Measurements from ENCODE around the gene CDK17. TPM values are rescaled to one million over a fixed set of nuclear protein-coding genes. Genes with fewer than 3 reads are reported as not detected.
"Not testable (repeated sequence)": the region's sequence is repeated elsewhere in the genome, so short reads cannot be mapped to it uniquely, and the experiment has no call there.

The CDK17 gene
- total RNA-seq, 2 donors from 2014 or later = 20.9 to 27.1 TPM

GRCh38 chr12:96327346-96327745 lies 72.9 kb downstream of the CDK17 start:
- H3K27ac ChIP-seq = no peak overlapping the region
- DNase-seq (ENCODE audit: low spot score) = no peak
- H3K4me1 ChIP-seq = no peaks in the 10 kb centered on the region
- H3K4me3 ChIP-seq = no peak overlapping the region
- no peaks in the 10 kb centered on the region for H3K36me3 ChIP-seq
- TF ChIP-seq CTCF (IDR thresholded peaks at IDR 0.05) = no peak
- H3K27me3 ChIP-seq = no peaks in the 10 kb centered on the region
- H3K9me3 ChIP-seq = no peaks in the 10 kb centered on the region

GRCh38 chr12:96326628-96327227 lies 73.5 kb downstream of the CDK17 start:
- H3K27ac ChIP-seq = no peak overlapping the region
- no peak for TF ChIP-seq CTCF (IDR thresholded peaks at IDR 0.05)
- DNase-seq (ENCODE audit: low spot score) = no peak
- H3K9me3 ChIP-seq = no peaks in the 10 kb centered on the region
- H3K4me3 ChIP-seq = no peak overlapping the region
- H3K27me3 ChIP-seq = no peaks in the 10 kb centered on the region
- no peaks in the 10 kb centered on the region for H3K4me1 ChIP-seq
- H3K36me3 ChIP-seq = peaks cover 3% of the 10 kb centered on the region

GRCh38 chr12:96323906-96324305 lies 76.3 kb downstream of the CDK17 start:
- H3K9me3 ChIP-seq = no peaks in the 10 kb centered on the region
- H3K4me3 ChIP-seq = no peak overlapping the region
- peaks cover 3% of the 10 kb centered on the region for H3K36me3 ChIP-seq
- H3K27ac ChIP-seq = no peak overlapping the region
- no peak for TF ChIP-seq CTCF (IDR thresholded peaks at IDR 0.05)
- H3K27me3 ChIP-seq = no peaks in the 10 kb centered on the region
- no peaks in the 10 kb centered on the region for H3K4me1 ChIP-seq
- DNase-seq (ENCODE audit: low spot score) = no peak

- H3K27me3 ChIP-seq = no peaks in the 10 kb centered on the region
- no peak overlapping the region for H3K4me3 ChIP-seq
- H3K9me3 ChIP-seq = no peaks in the 10 kb centered on the region
- TF ChIP-seq CTCF (IDR thresholded peaks at IDR 0.05) = no peak
- peaks cover 3% of the 10 kb centered on the region for H3K36me3 ChIP-seq
- no peaks in the 10 kb centered on the region for H3K4me1 ChIP-seq
- H3K27ac ChIP-seq = no peak overlapping the region
- no peak for DNase-seq (ENCODE audit: low spot score)
Observed at GRCh38 chr12:96322720-96323119, 77.5 kb downstream of the CDK17 start.

GRCh38 chr12:96321941-96322340 lies 78.3 kb downstream of the CDK17 start:
- Histone ChIP-seq H3K27ac (no peak overlapping the region), H3K36me3 (peaks cover 3% of the 10 kb centered on the region), H3K9me3 (no peaks in the 10 kb centered on the region), H3K4me1 (no peaks in the 10 kb centered on the region), H3K4me3 (no peak overlapping the region), H3K27me3 (no peaks in the 10 kb centered on the region)
- no peak for DNase-seq (ENCODE audit: low spot score)
- no peak for TF ChIP-seq CTCF (IDR thresholded peaks at IDR 0.05)

GRCh38 chr12:96317801-96318200 lies 82.4 kb downstream of the CDK17 start:
- not testable (repeated sequence) for H3K4me1 ChIP-seq; H3K27me3 ChIP-seq; DNase-seq (ENCODE audit: low spot score); H3K9me3 ChIP-seq; H3K27ac ChIP-seq; H3K36me3 ChIP-seq; H3K4me3 ChIP-seq

GRCh38 chr12:96315741-96316481 lies 84.3 kb downstream of the CDK17 start:
- not testable (repeated sequence) for H3K27me3 ChIP-seq; H3K36me3 ChIP-seq; H3K4me1 ChIP-seq; H3K9me3 ChIP-seq; DNase-seq (ENCODE audit: low spot score)
- H3K4me3 ChIP-seq = peak overlapping the region; percentile 32 to 42
- H3K27ac ChIP-seq = peak overlapping the region; percentile 35 to 40

Data from right atrium auricular region (tissue), 2 donors.